H9 (cell line): ENCODE measurements around the gene NPDC1. TPM values are rescaled to one million over a fixed set of nuclear protein-coding genes. Genes with fewer than 3 reads are reported as not detected.

Source experiments
- DNase-seq: peaks from one replicate; pipeline ENCODE4 v3.0.0-alpha.2; 2017
- H2AFZ ChIP-seq: one replicate; pipeline ENCODE4 v1.6.1; 2013; ENCODE audit warnings: mild to moderate bottlenecking, low read length, control low read depth, moderate library complexity
- H2AK5ac ChIP-seq: 2 replicates; pipeline ENCODE4 v1.6.1; 2013; ENCODE audit warnings: low read length, control low read depth, mixed read lengths; ENCODE audit not compliant: insufficient read length
- H2BK120ac ChIP-seq: one replicate; pipeline ENCODE4 v1.6.1; 2013; ENCODE audit warnings: low read depth, mild to moderate bottlenecking, low read length, control low read depth, inconsistent platforms; ENCODE audit not compliant: poor library complexity, severe bottlenecking
- H2BK12ac ChIP-seq: 2 replicates; pipeline ENCODE4 v1.6.1; 2013; ENCODE audit warnings: low read length, control low read depth, mixed read lengths, low read depth; ENCODE audit not compliant: insufficient read length
- H2BK15ac ChIP-seq: 2 replicates; pipeline ENCODE4 v1.6.1; 2013; ENCODE audit warnings: low read depth, low read length, control low read depth
- H2BK20ac ChIP-seq: one replicate; pipeline ENCODE4 v1.6.1; 2013; ENCODE audit warnings: low read depth, mild to moderate bottlenecking, low read length, control low read depth, inconsistent platforms; ENCODE audit not compliant: poor library complexity, severe bottlenecking
- H2BK5ac ChIP-seq: 2 replicates; pipeline ENCODE4 v1.6.1; 2013; ENCODE audit warnings: low read length, control low read depth, mixed read lengths; ENCODE audit not compliant: insufficient read length
- H3K14ac ChIP-seq: 2 replicates; pipeline ENCODE4 v1.6.1; 2013; ENCODE audit warnings: low read length, control low read depth; ENCODE audit not compliant: insufficient read depth
- H3K18ac ChIP-seq: 2 replicates; pipeline ENCODE4 v1.6.1; 2013; ENCODE audit warnings: low read depth, mild to moderate bottlenecking, mixed read lengths, low read length, control low read depth; ENCODE audit not compliant: insufficient read length
- H3K23ac ChIP-seq: 2 replicates; pipeline ENCODE4 v1.6.1; 2013; ENCODE audit warnings: low read length, control low read depth, mixed read lengths, low read depth; ENCODE audit not compliant: insufficient read length
- H3K23me2 ChIP-seq: 2 replicates; pipeline ENCODE4 v1.6.1; 2013; ENCODE audit warnings: low read depth, mild to moderate bottlenecking, mixed read lengths, low read length, control low read depth; ENCODE audit not compliant: insufficient read length, poor library complexity, severe bottlenecking
- H3K27ac ChIP-seq: 2 replicates; pipeline ENCODE4 v1.5.1; 2013; ENCODE audit warnings: low read length, control low read depth, mixed read lengths, low read depth; ENCODE audit not compliant: insufficient read length
- H3K27me3 ChIP-seq: 2 replicates; pipeline ENCODE4 v1.6.1; 2013; ENCODE audit warnings: low read length, control low read depth, inconsistent platforms; ENCODE audit not compliant: insufficient read depth
- H3K4ac ChIP-seq: 2 replicates; pipeline ENCODE4 v1.6.1; 2013; ENCODE audit warnings: low read depth, mild to moderate bottlenecking, control low read depth, inconsistent platforms, low read length, moderate library complexity
- H3K4me1 ChIP-seq: 2 replicates; pipeline ENCODE4 v1.6.1; 2013; ENCODE audit warnings: low read length, control low read depth, inconsistent platforms; ENCODE audit not compliant: insufficient read depth
- H3K4me2 ChIP-seq: 2 replicates; pipeline ENCODE4 v1.6.1; 2013; ENCODE audit warnings: low read length, control low read depth, mixed read lengths; ENCODE audit not compliant: insufficient read length, insufficient read depth
- H3K56ac ChIP-seq: 2 replicates; pipeline ENCODE4 v1.6.1; 2013; ENCODE audit warnings: low read depth, mild to moderate bottlenecking, mixed read lengths, low read length, control low read depth; ENCODE audit not compliant: insufficient read length
- H3K79me1 ChIP-seq: 2 replicates; pipeline ENCODE4 v1.6.1; 2013; ENCODE audit warnings: low read depth, mild to moderate bottlenecking, moderate library complexity, low read length, control low read depth, inconsistent platforms; ENCODE audit not compliant: insufficient read depth, poor library complexity, severe bottlenecking
- H3K79me2 ChIP-seq: 2 replicates; pipeline ENCODE4 v1.6.1; 2013; ENCODE audit warnings: low read length, control low read depth, inconsistent platforms; ENCODE audit not compliant: insufficient read depth
- H3K9ac ChIP-seq: 2 replicates; pipeline ENCODE4 v1.6.1; 2013; ENCODE audit warnings: low read length, control low read depth, mixed read lengths; ENCODE audit not compliant: insufficient read length; ENCODE audit errors: extremely low read depth
- H3K9me3 ChIP-seq: one replicate; pipeline ENCODE4 v1.6.1; 2013; ENCODE audit warnings: low read depth, low read length, inconsistent platforms; ENCODE audit not compliant: control insufficient read depth
- H3T11ph ChIP-seq: one replicate; pipeline ENCODE4 v1.6.1; 2013; ENCODE audit warnings: mild to moderate bottlenecking, low read length, control low read depth, inconsistent platforms
- H4K20me1 ChIP-seq: one replicate; pipeline ENCODE4 v1.6.1; 2013; ENCODE audit not compliant: control insufficient read depth, insufficient read length, insufficient read depth
- H4K5ac ChIP-seq: 2 replicates; pipeline ENCODE4 v1.6.1; 2013; ENCODE audit warnings: low read depth, mild to moderate bottlenecking, mixed read lengths, low read length, control low read depth; ENCODE audit not compliant: insufficient read length
- H4K8ac ChIP-seq: replicated peaks from 2 replicates; pipeline ENCODE4 v1.6.1; 2013; ENCODE audit warnings: low read length, control low read depth, mixed read lengths, low read depth; ENCODE audit not compliant: insufficient read length
- H4K91ac ChIP-seq: 2 replicates; pipeline ENCODE4 v1.6.1; 2013; ENCODE audit warnings: low read depth, mild to moderate bottlenecking, moderate library complexity, mixed read lengths, low read length, control low read depth; ENCODE audit not compliant: insufficient read length
- H3K27ac Mint-ChIP-seq, 3 experiments: 2 replicates in 2 of 3; 3 replicates in 1 of 3; pipeline ENCODE4 v1.8.0; 2020 to 2021; ENCODE audit warnings: mixed read lengths in 3 of 3, mild to moderate bottlenecking in 1 of 3, moderate library complexity in 1 of 3
- H3K27me3 Mint-ChIP-seq: 2 replicates; pipeline ENCODE4 v1.8.0; 2021; ENCODE audit warnings: low read depth, mild to moderate bottlenecking, moderate library complexity, mixed read lengths
- H3K36me3 Mint-ChIP-seq, 3 experiments: 2 replicates in 2 of 3; 3 replicates in 1 of 3; pipeline ENCODE4 v1.8.0; 2020 to 2021; ENCODE audit warnings: low read depth in 3 of 3, mixed read lengths in 3 of 3; ENCODE audit not compliant: insufficient read depth in 1 of 3
- H3K4me1 Mint-ChIP-seq, 2 experiments: 2 replicates each; pipeline ENCODE4 v1.8.0; 2020; ENCODE audit warnings: mixed read lengths in 2 of 2
- H3K4me3 Mint-ChIP-seq, 2 experiments: 2 replicates in 1 of 2; 3 replicates in 1 of 2; pipeline ENCODE4 v1.8.0; 2020 to 2021; ENCODE audit warnings: mild to moderate bottlenecking in 2 of 2, mixed read lengths in 2 of 2, moderate library complexity in 1 of 2
- H3K9me3 Mint-ChIP-seq, 2 experiments: 2 replicates in 1 of 2; 3 replicates in 1 of 2; pipeline ENCODE4 v1.8.0; 2020; ENCODE audit warnings: mild to moderate bottlenecking in 2 of 2, mixed read lengths in 2 of 2, moderate library complexity in 1 of 2
- WGBS: extraction: QIAGEN DNeasy Blood & Tissue Kit; methylation state at CpG from one replicate; pipeline ENCODE4 v1.1.7; 2013; ENCODE audit warnings: missing lambda C conversion rate, low lambda C conversion rate, mixed read lengths; ENCODE audit not compliant: insufficient read length; ENCODE audit errors: extremely low coverage; 5-methylcytosine and 5-hydroxymethylcytosine counted together
- total RNA-seq: library from RNA; stranded (reverse); gene quantifications from 2 replicates; pipeline ENCODE4 v1.2.1, GENCODE V29; 2021
- TF ChIP-seq, protein P1 (sequence below): fragments of 200-600 bp; sonication (generic); conservative IDR thresholded peaks from 3 replicates; pipeline ENCODE4 v1.8.0; 2021; ENCODE audit warnings: antibody characterized with exemption, mild to moderate bottlenecking

Gene NPDC1
- total RNA-seq, 1 experiment from 2014 or later: 57.6 TPM

DNA sequence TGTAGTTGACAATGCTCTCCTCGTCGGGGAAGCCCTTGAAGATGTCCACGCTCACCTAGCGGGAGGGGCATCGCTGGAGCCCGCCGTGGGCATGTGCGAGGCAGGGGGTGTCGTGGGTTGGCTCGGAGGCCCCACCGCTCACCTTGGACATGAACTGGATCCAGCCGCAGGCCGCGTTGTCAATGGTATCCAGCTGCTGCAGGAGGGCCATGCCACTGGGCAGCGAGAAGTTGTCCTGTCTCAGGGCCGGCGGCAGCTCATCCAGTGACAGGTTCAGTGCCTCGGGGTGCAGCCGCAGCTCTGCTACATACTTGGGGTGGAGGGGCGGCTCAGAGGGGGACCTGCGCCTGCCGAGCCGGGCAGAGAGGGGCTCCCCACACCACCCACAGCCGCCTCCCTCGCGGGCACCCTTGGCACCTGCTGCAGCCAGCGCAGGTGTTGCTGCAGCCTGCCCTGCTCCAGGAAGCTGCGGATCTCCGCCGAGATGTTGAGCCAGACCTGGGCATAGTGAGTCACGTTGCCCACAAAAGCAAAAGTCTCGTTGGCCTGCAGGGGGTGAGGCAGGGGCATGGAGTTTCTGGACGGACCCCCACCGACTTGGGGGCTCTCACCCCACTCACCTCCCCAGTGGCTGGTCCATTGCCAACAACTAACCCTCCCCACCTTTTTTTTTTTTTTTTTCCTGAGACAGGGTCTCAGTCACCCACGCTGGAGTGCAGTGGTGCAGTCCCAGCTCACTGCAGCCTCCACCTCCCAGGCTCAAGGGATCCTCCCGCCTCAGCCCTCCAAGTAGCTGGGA lies 27.0 kb downstream of the NPDC1 start:
- Histone ChIP-seq H3K9ac (no peak overlapping the region), H4K5ac (no peak overlapping the region), H3K18ac (no peak overlapping the region), H2BK15ac (no peak overlapping the region), H4K8ac (no peak overlapping the region), H3K79me2 (no peaks in the 10 kb centered on the region), H3K23me2 (no peaks in the 10 kb centered on the region), H2BK5ac (no peak overlapping the region), H2BK12ac (no peak overlapping the region), H2AK5ac (no peak overlapping the region), H2AFZ (no peak overlapping the region), H3K4me2 (no peak overlapping the region), H2BK20ac (no peak overlapping the region), H3K14ac (no peak overlapping the region; the same call in 1 of the 2 replicates), H3K23ac (no peak overlapping the region), H3T11ph (no peak overlapping the region), H3K79me1 (no peaks in the 10 kb centered on the region), H3K27me3 (no peaks in the 10 kb centered on the region), H4K20me1 (no peaks in the 10 kb centered on the region), H3K56ac (no peak overlapping the region), H3K9me3 (no peaks in the 10 kb centered on the region), H2BK120ac (no peak overlapping the region), H4K91ac (no peak overlapping the region), H3K27ac (no peak overlapping the region), H3K4ac (no peak overlapping the region), H3K4me1 (no peaks in the 10 kb centered on the region)
- DNase-seq: no peak
- H3K27ac Mint-ChIP-seq: no peak overlapping the region
- no peak overlapping the region for H3K4me3 Mint-ChIP-seq
- H3K36me3 Mint-ChIP-seq: peaks cover 4 to 13% (median 6%) of the 10 kb centered on the region in 3 experiments; a peak in 4 of 7 replicates
- WGBS: no CpG with 5 or more reads among the region's 36 CpGs
- no peaks in the 10 kb centered on the region for H3K27me3 Mint-ChIP-seq
- H3K4me1 Mint-ChIP-seq: peaks cover 2 to 9% of the 10 kb centered on the region in 2 experiments; a peak in 3 of 4 replicates
- no peaks in the 10 kb centered on the region for H3K9me3 Mint-ChIP-seq
- TF ChIP-seq, protein P1, sequence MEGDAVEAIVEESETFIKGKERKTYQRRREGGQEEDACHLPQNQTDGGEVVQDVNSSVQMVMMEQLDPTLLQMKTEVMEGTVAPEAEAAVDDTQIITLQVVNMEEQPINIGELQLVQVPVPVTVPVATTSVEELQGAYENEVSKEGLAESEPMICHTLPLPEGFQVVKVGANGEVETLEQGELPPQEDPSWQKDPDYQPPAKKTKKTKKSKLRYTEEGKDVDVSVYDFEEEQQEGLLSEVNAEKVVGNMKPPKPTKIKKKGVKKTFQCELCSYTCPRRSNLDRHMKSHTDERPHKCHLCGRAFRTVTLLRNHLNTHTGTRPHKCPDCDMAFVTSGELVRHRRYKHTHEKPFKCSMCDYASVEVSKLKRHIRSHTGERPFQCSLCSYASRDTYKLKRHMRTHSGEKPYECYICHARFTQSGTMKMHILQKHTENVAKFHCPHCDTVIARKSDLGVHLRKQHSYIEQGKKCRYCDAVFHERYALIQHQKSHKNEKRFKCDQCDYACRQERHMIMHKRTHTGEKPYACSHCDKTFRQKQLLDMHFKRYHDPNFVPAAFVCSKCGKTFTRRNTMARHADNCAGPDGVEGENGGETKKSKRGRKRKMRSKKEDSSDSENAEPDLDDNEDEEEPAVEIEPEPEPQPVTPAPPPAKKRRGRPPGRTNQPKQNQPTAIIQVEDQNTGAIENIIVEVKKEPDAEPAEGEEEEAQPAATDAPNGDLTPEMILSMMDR: no peak
